ENCODE measurements around the gene SLC25A41.

The SLC25A41 gene

DNA sequence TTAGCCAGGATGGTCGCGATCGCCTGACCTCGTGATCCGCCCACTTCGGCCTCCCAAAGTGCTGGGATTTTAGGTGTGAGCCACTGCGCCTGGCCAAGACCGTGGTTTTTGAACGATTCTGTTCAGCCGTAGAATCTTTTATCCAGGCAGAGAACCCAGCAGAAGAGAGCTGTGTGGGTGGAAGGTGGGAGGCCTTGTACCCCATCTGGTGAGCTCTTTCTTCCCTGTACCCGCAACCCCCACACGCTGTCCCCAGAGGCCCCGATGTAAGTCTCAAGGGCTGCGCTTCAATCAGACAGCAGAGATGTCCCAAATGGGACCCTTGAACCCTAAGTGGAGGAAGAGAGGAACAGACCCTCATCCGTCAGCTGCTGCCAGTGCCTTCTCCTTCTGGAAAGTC lies 22.4 kb upstream of the SLC25A41 start:
- H3K4me2 ChIP-seq (ENCODE audit: low read length, poor library complexity, severe bottlenecking) = no peak overlapping the region
- peaks cover 28% of the 10 kb centered on the region for H3K9me3 ChIP-seq (ENCODE audit: control insufficient read depth, low read length)
- H2BK12ac ChIP-seq (ENCODE audit: low read length in 2 of 2) = no peak overlapping the region
- H3K79me1 ChIP-seq (replicated peaks; ENCODE audit: low read length, poor library complexity, severe bottlenecking) = peaks cover 21% of the 10 kb centered on the region
- no peak overlapping the region for H2BK120ac ChIP-seq (ENCODE audit: low read depth, low read length)
- H3K4me1 ChIP-seq (ENCODE audit: control insufficient read depth, insufficient read depth, low read depth, low read length) = peaks cover 17% of the 10 kb centered on the region
- H3K14ac ChIP-seq (ENCODE audit: low read length in 2 of 2) = no peak overlapping the region
- no peak overlapping the region for H3K4me3 ChIP-seq (ENCODE audit: insufficient read depth in 1 of 2, low read depth in 1 of 2, low read length in 2 of 2)
- H3K9ac ChIP-seq (ENCODE audit: low read length) = no peak overlapping the region
- WGBS = 97% methylated on average over 15 of the region's 15 CpGs
- no peak overlapping the region for H2AK5ac ChIP-seq (ENCODE audit: low read length, severe bottlenecking)
- DNase-seq = no peak
- peaks cover 28 to 52% of the 10 kb centered on the region in 2 experiments for H3K36me3 ChIP-seq (ENCODE audit: control insufficient read depth in 1 of 2, insufficient read depth in 2 of 2, low read depth in 1 of 2, low read length in 2 of 2)
- no peak overlapping the region for H3K18ac ChIP-seq (ENCODE audit: low read depth in 1 of 2, low read length in 2 of 2)
- no peak overlapping the region for H2AFZ ChIP-seq (ENCODE audit: low read depth, low read length)
- no peak overlapping the region for H4K91ac ChIP-seq (ENCODE audit: low read length)
- no peak overlapping the region for H2BK15ac ChIP-seq (ENCODE audit: low read depth, poor library complexity, severe bottlenecking)
- H4K8ac ChIP-seq (ENCODE audit: low read length) = no peak overlapping the region
- no peak overlapping the region for H2BK5ac ChIP-seq (ENCODE audit: low read depth, low read length, poor library complexity, severe bottlenecking)
- H3K23ac ChIP-seq (ENCODE audit: low read length in 2 of 2) = no peak overlapping the region
- H3K27ac ChIP-seq (ENCODE audit: low read length, poor library complexity, severe bottlenecking) = no peak overlapping the region
- H3K27me3 ChIP-seq (ENCODE audit: control insufficient read depth in 1 of 2, insufficient read depth in 1 of 2, low read length in 2 of 2) = no peaks in the 10 kb centered on the region
- H3K4ac ChIP-seq (ENCODE audit: low read depth in 1 of 2, low read length in 2 of 2) = no peak overlapping the region

DNA sequence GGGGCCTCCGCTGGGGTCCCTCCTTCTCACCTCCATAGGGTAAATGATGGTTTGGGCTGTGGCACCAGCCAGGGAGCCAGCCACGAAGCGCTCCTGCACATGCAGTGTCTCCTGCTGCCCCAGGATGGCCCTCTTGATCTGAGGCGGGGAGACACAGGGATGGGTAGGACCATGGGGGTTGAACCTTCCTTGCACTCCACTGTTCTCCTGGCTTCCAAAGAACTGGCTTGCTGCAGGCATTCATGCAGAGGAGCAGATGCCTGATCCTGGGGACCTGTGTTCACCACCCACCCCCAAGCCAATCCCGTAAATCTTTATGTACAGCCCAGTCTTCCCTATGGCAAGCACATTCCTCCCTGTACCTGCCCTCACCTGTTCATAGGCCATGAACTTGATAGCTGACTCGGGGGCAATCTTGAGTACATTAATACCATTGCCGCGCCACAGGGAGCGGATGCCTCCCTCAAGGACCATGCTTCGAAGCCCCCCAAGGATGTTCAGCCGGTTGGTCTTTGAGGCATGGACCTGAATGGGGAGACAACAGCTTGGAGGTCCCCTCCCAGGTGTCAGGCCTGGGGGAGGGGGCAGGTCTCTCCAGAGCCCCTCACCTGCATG lies 20.5 kb upstream of the SLC25A41 start:
- Histone ChIP-seq H3K9ac (ENCODE audit: low read length) (no peak overlapping the region), H2BK5ac (ENCODE audit: low read depth, low read length, poor library complexity, severe bottlenecking) (no peak overlapping the region), H3K79me1 (replicated peaks; ENCODE audit: low read length, poor library complexity, severe bottlenecking) (peaks cover 18% of the 10 kb centered on the region), H2BK15ac (ENCODE audit: low read depth, poor library complexity, severe bottlenecking) (no peak overlapping the region), H3K36me3 (ENCODE audit: control insufficient read depth in 1 of 2, insufficient read depth in 2 of 2, low read depth in 1 of 2, low read length in 2 of 2) (peaks cover 28 to 60% of the 10 kb centered on the region in 2 experiments), H3K4ac (ENCODE audit: low read depth in 1 of 2, low read length in 2 of 2) (no peak overlapping the region), H3K4me2 (ENCODE audit: low read length, poor library complexity, severe bottlenecking) (no peak overlapping the region), H3K9me3 (ENCODE audit: control insufficient read depth, low read length) (peaks cover 28% of the 10 kb centered on the region), H2AK5ac (ENCODE audit: low read length, severe bottlenecking) (no peak overlapping the region), H2BK12ac (ENCODE audit: low read length in 2 of 2) (no peak overlapping the region), H3K4me3 (ENCODE audit: insufficient read depth in 1 of 2, low read depth in 1 of 2, low read length in 2 of 2) (no peak overlapping the region), H3K27me3 (ENCODE audit: control insufficient read depth in 1 of 2, insufficient read depth in 1 of 2, low read length in 2 of 2) (no peaks in the 10 kb centered on the region), H3K23ac (ENCODE audit: low read length in 2 of 2) (no peak overlapping the region), H3K18ac (ENCODE audit: low read depth in 1 of 2, low read length in 2 of 2) (no peak overlapping the region), H4K8ac (ENCODE audit: low read length) (no peak overlapping the region), H3K14ac (ENCODE audit: low read length in 2 of 2) (no peak overlapping the region), H2AFZ (ENCODE audit: low read depth, low read length) (no peak overlapping the region), H2BK120ac (ENCODE audit: low read depth, low read length) (no peak overlapping the region), H3K4me1 (ENCODE audit: control insufficient read depth, insufficient read depth, low read depth, low read length) (peaks cover 13% of the 10 kb centered on the region), H4K91ac (ENCODE audit: low read length) (no peak overlapping the region), H3K27ac (ENCODE audit: low read length, poor library complexity, severe bottlenecking) (no peak overlapping the region)
- 97% methylated on average over 11 of the region's 11 CpGs for WGBS
- no peak for DNase-seq

DNA sequence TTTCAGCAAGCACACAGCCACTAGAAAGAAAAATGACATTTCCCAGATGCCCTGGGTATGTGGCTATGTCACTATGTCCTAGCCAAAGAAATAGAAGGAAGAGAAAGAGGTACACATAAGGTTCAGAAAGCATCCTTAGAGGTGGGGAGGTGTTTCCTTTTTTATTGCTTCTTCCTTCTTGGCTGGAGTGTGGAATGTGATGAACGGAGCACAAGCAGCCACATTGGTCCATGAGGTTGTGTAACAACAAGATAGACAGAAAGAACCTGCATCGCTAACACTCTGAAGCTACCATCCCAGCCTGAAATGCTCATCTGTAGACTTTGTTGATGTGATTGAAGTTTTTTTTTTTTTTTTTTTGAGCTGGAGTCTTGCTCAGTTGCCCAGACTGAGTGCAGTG lies 19.3 kb upstream of the SLC25A41 start:
- Histone ChIP-seq H3K4ac (ENCODE audit: low read depth in 1 of 2, low read length in 2 of 2) (no peak overlapping the region), H2AFZ (ENCODE audit: low read depth, low read length) (no peak overlapping the region), H2BK12ac (ENCODE audit: low read length in 2 of 2) (no peak overlapping the region), H3K27me3 (ENCODE audit: control insufficient read depth in 1 of 2, insufficient read depth in 1 of 2, low read length in 2 of 2) (no peaks in the 10 kb centered on the region), H4K8ac (ENCODE audit: low read length) (no peak overlapping the region), H3K4me3 (ENCODE audit: insufficient read depth in 1 of 2, low read depth in 1 of 2, low read length in 2 of 2) (no peak overlapping the region), H3K9ac (ENCODE audit: low read length) (no peak overlapping the region), H2BK120ac (ENCODE audit: low read depth, low read length) (no peak overlapping the region), H2AK5ac (ENCODE audit: low read length, severe bottlenecking) (no peak overlapping the region), H3K27ac (ENCODE audit: low read length, poor library complexity, severe bottlenecking) (no peak overlapping the region), H2BK5ac (ENCODE audit: low read depth, low read length, poor library complexity, severe bottlenecking) (no peak overlapping the region), H3K79me1 (replicated peaks; ENCODE audit: low read length, poor library complexity, severe bottlenecking) (peaks cover 8% of the 10 kb centered on the region), H3K14ac (ENCODE audit: low read length in 2 of 2) (no peak overlapping the region), H3K4me1 (ENCODE audit: control insufficient read depth, insufficient read depth, low read depth, low read length) (peaks cover 3% of the 10 kb centered on the region), H3K36me3 (ENCODE audit: control insufficient read depth in 1 of 2, insufficient read depth in 2 of 2, low read depth in 1 of 2, low read length in 2 of 2) (peaks cover 28 to 60% of the 10 kb centered on the region in 2 experiments), H2BK15ac (ENCODE audit: low read depth, poor library complexity, severe bottlenecking) (no peak overlapping the region), H4K91ac (ENCODE audit: low read length) (no peak overlapping the region), H3K18ac (ENCODE audit: low read depth in 1 of 2, low read length in 2 of 2) (no peak overlapping the region), H3K9me3 (ENCODE audit: control insufficient read depth, low read length) (peaks cover 28% of the 10 kb centered on the region), H3K4me2 (ENCODE audit: low read length, poor library complexity, severe bottlenecking) (no peak overlapping the region), H3K23ac (ENCODE audit: low read length in 2 of 2) (no peak overlapping the region)
- no peak for DNase-seq
- WGBS = 100% methylated on average over 1 of the region's 2 CpGs

DNA sequence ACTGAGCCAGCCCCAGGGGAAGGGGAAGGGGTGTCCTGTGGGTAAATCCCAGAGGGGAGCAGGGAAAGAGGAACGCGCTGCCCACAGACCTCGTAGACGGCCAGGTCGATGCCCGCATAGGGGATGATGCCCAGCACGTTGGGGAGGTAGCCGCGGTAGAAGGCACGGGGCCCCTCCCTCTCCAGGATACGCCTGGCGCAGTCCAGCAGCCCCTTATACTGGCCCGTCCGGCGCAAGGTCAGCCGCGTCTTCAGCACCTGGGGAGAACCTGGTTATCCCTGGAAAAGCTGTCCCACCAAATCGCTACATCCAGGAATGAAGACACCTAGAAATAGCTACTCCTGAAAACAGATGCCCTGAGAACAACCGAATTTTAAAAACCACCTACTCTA lies 18.7 kb upstream of the SLC25A41 start:
- Histone ChIP-seq H3K4me2 (ENCODE audit: low read length, poor library complexity, severe bottlenecking) (no peak overlapping the region), H3K79me1 (replicated peaks; ENCODE audit: low read length, poor library complexity, severe bottlenecking) (peaks cover 1% of the 10 kb centered on the region), H3K27ac (ENCODE audit: low read length, poor library complexity, severe bottlenecking) (no peak overlapping the region), H3K4me3 (ENCODE audit: insufficient read depth in 1 of 2, low read depth in 1 of 2, low read length in 2 of 2) (no peak overlapping the region), H3K23ac (ENCODE audit: low read length in 2 of 2) (no peak overlapping the region), H3K36me3 (ENCODE audit: control insufficient read depth in 1 of 2, insufficient read depth in 2 of 2, low read depth in 1 of 2, low read length in 2 of 2) (peaks cover 28 to 56% of the 10 kb centered on the region in 2 experiments), H2AFZ (ENCODE audit: low read depth, low read length) (no peak overlapping the region), H3K9me3 (ENCODE audit: control insufficient read depth, low read length) (peaks cover 28% of the 10 kb centered on the region), H3K14ac (ENCODE audit: low read length in 2 of 2) (no peak overlapping the region), H3K18ac (ENCODE audit: low read depth in 1 of 2, low read length in 2 of 2) (no peak overlapping the region), H3K27me3 (ENCODE audit: control insufficient read depth in 1 of 2, insufficient read depth in 1 of 2, low read length in 2 of 2) (no peaks in the 10 kb centered on the region), H3K4me1 (ENCODE audit: control insufficient read depth, insufficient read depth, low read depth, low read length) (no peaks in the 10 kb centered on the region), H2BK120ac (ENCODE audit: low read depth, low read length) (no peak overlapping the region), H3K9ac (ENCODE audit: low read length) (no peak overlapping the region), H2BK12ac (ENCODE audit: low read length in 2 of 2) (no peak overlapping the region), H3K4ac (ENCODE audit: low read depth in 1 of 2, low read length in 2 of 2) (no peak overlapping the region), H2AK5ac (ENCODE audit: low read length, severe bottlenecking) (no peak overlapping the region), H4K91ac (ENCODE audit: low read length) (no peak overlapping the region), H4K8ac (ENCODE audit: low read length) (no peak overlapping the region), H2BK5ac (ENCODE audit: low read depth, low read length, poor library complexity, severe bottlenecking) (no peak overlapping the region), H2BK15ac (ENCODE audit: low read depth, poor library complexity, severe bottlenecking) (no peak overlapping the region)
- 98% methylated on average over 19 of the region's 19 CpGs for WGBS
- no peak for DNase-seq
